Measurements from ENCODE around the gene PGLYRP4. TPM values are rescaled to one million over a fixed set of nuclear protein-coding genes. Genes with fewer than 3 reads are reported as not detected.

Gene PGLYRP4
- total and polyA plus RNA-seq, 5 donors from 2014 or later, result 0.08 to 0.22 (median 0.20) TPM; not detected in 2

- ATAC-seq (ENCODE audit: low read depth in 2 of 2), result no peak
- H3K4me1 Mint-ChIP-seq, result no peaks in the 10 kb centered on the region
- H3K4me1 ChIP-seq (ENCODE audit: control insufficient read depth, insufficient read depth, low read length, poor library complexity, severe bottlenecking), result no peaks in the 10 kb centered on the region
Measured at GRCh38 chr1:153363641-153364040, 15.0 kb upstream of the PGLYRP4 start.

DNA sequence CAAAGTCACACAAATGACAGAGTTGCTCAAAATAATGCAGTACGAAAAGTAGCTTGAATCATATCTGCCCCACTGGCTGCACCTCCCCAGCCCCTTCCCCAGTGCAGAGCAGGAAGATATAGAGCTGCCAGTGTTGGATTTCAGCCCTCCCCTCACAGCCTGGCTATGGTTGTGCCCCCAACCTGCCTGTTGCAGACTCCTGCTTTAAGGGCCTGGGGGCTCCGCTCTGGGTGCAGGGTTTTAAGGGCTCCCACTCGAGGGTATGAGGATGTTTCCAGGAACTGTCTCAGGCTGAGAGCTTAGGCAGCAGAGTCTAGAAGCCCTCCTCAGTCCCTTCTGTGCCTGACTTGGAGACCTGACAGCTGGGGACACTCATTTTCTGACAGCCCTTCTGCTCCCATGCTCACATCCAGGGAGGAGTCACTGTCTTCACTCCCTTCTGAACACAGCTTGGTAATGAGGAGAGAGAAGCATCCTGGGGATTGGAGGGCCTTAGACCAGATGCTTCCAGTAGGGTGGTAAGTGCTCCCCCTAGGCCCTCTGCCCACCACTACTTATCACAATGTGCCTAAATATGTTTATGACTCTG, 13.6 kb upstream of the PGLYRP4 start:
- H3K27ac ChIP-seq (ENCODE audit: insufficient read depth, low read length, poor library complexity, severe bottlenecking), result no peak overlapping the region
- Mint-ChIP-seq H3K4me3 (no peak overlapping the region), H3K27me3 (peaks cover 9% of the 10 kb centered on the region), H3K4me1 (peaks cover 0 to 10% (median 2%) of the 10 kb centered on the region in 4 donors), H3K27ac (no peak overlapping the region), H3K9me3 (no peaks in the 10 kb centered on the region), H3K36me3 (no peaks in the 10 kb centered on the region)
- H3K27me3 ChIP-seq (ENCODE audit: control insufficient read depth, insufficient read depth, low read length), result no peaks in the 10 kb centered on the region
- H3K9me3 ChIP-seq (ENCODE audit: control insufficient read depth in 2 of 2, low read length in 2 of 2), result no peaks in the 10 kb centered on the region
- H3K4me1 ChIP-seq (ENCODE audit: control insufficient read depth, insufficient read depth, low read length, poor library complexity, severe bottlenecking), result peaks cover 6% of the 10 kb centered on the region
- no peak overlapping the region for H3K4me3 ChIP-seq (ENCODE audit: low read depth, low read length)
- no peak for DNase-seq
- H3K36me3 ChIP-seq (ENCODE audit: control insufficient read depth, insufficient read depth, low read length), result no peaks in the 10 kb centered on the region
- ATAC-seq (ENCODE audit: low read depth in 2 of 2), result no peak

More at GRCh38 chr1:153363641-153364040, 15.0 kb upstream of the PGLYRP4 start:
- H3K36me3 ChIP-seq (ENCODE audit: control insufficient read depth, insufficient read depth, low read length), result no peaks in the 10 kb centered on the region
- Mint-ChIP-seq H3K4me3 (no peak overlapping the region), H3K36me3 (no peaks in the 10 kb centered on the region), H3K27ac (no peak overlapping the region), H3K9me3 (no peaks in the 10 kb centered on the region), H3K27me3 (peaks cover 9% of the 10 kb centered on the region)
- no peaks in the 10 kb centered on the region for H3K9me3 ChIP-seq (ENCODE audit: control insufficient read depth in 2 of 2, low read length in 2 of 2)
- H3K27ac ChIP-seq (ENCODE audit: insufficient read depth, low read length, poor library complexity, severe bottlenecking), result no peak overlapping the region
- DNase-seq, result no peak
- H3K4me3 ChIP-seq (ENCODE audit: low read depth, low read length), result no peak overlapping the region
- H3K27me3 ChIP-seq (ENCODE audit: control insufficient read depth, insufficient read depth, low read length), result no peaks in the 10 kb centered on the region

- Mint-ChIP-seq H3K4me1 (peaks cover 0 to 13% (median 3%) of the 10 kb centered on the region in 4 donors), H3K9me3 (no peaks in the 10 kb centered on the region), H3K36me3 (no peaks in the 10 kb centered on the region), H3K4me3 (no peak overlapping the region), H3K27ac (peak overlapping the region in 1 of 3 donors; percentile 15), H3K27me3 (peaks cover 9% of the 10 kb centered on the region)
- H3K4me3 ChIP-seq (ENCODE audit: low read depth, low read length), result no peak overlapping the region
- ATAC-seq (ENCODE audit: low read depth in 2 of 2), result no peak
- no peak for DNase-seq
- no peaks in the 10 kb centered on the region for H3K9me3 ChIP-seq (ENCODE audit: control insufficient read depth in 2 of 2, low read length in 2 of 2)
- H3K27ac ChIP-seq (ENCODE audit: insufficient read depth, low read length, poor library complexity, severe bottlenecking), result no peak overlapping the region
- H3K27me3 ChIP-seq (ENCODE audit: control insufficient read depth, insufficient read depth, low read length), result no peaks in the 10 kb centered on the region
- no peaks in the 10 kb centered on the region for H3K36me3 ChIP-seq (ENCODE audit: control insufficient read depth, insufficient read depth, low read length)
- peaks cover 6% of the 10 kb centered on the region for H3K4me1 ChIP-seq (ENCODE audit: control insufficient read depth, insufficient read depth, low read length, poor library complexity, severe bottlenecking)
Measured at GRCh38 chr1:153361480-153362109, 13.0 kb upstream of the PGLYRP4 start.

- Histone ChIP-seq H3K36me3 (ENCODE audit: control insufficient read depth, insufficient read depth, low read length) (no peaks in the 10 kb centered on the region), H3K27me3 (ENCODE audit: control insufficient read depth, insufficient read depth, low read length) (no peaks in the 10 kb centered on the region), H3K27ac (ENCODE audit: insufficient read depth, low read length, poor library complexity, severe bottlenecking) (no peak overlapping the region), H3K4me3 (ENCODE audit: low read depth, low read length) (no peak overlapping the region), H3K4me1 (ENCODE audit: control insufficient read depth, insufficient read depth, low read length, poor library complexity, severe bottlenecking) (peaks cover 6% of the 10 kb centered on the region), H3K9me3 (ENCODE audit: control insufficient read depth in 2 of 2, low read length in 2 of 2) (no peaks in the 10 kb centered on the region)
- no peaks in the 10 kb centered on the region for H3K36me3 Mint-ChIP-seq
- DNase-seq, result no peak
- no peaks in the 10 kb centered on the region for H3K9me3 Mint-ChIP-seq
- peak overlapping the region in 2 of 3 donors; percentile 15 to 16 for H3K27ac Mint-ChIP-seq
- H3K4me1 Mint-ChIP-seq, result peaks cover 0 to 13% (median 3%) of the 10 kb centered on the region in 4 donors
- H3K27me3 Mint-ChIP-seq, result peaks cover 4% of the 10 kb centered on the region
- H3K4me3 Mint-ChIP-seq, result no peak overlapping the region
- no peak for ATAC-seq (ENCODE audit: low read depth in 2 of 2)
Measured at GRCh38 chr1:153360592-153361479, 12.2 kb upstream of the PGLYRP4 start.

GRCh38 chr1:153360190-153360589, 11.5 kb upstream of the PGLYRP4 start:
- no peak overlapping the region for H3K27ac Mint-ChIP-seq
- no peaks in the 10 kb centered on the region for H3K27me3 ChIP-seq (ENCODE audit: control insufficient read depth, insufficient read depth, low read length)
- no peaks in the 10 kb centered on the region for H3K9me3 ChIP-seq (ENCODE audit: control insufficient read depth in 2 of 2, low read length in 2 of 2)
- peaks cover 6% of the 10 kb centered on the region for H3K4me1 ChIP-seq (ENCODE audit: control insufficient read depth, insufficient read depth, low read length, poor library complexity, severe bottlenecking)
- ATAC-seq (ENCODE audit: low read depth in 2 of 2) (no peak), DNase-seq (no peak)
- H3K27ac ChIP-seq (ENCODE audit: insufficient read depth, low read length, poor library complexity, severe bottlenecking), result no peak overlapping the region
- no peaks in the 10 kb centered on the region for H3K9me3 Mint-ChIP-seq
- H3K4me3 Mint-ChIP-seq, result no peak overlapping the region
- no peak overlapping the region for H3K4me3 ChIP-seq (ENCODE audit: low read depth, low read length)
- peaks cover 0 to 13% (median 3%) of the 10 kb centered on the region in 4 donors for H3K4me1 Mint-ChIP-seq
- H3K36me3 Mint-ChIP-seq, result no peaks in the 10 kb centered on the region
- H3K36me3 ChIP-seq (ENCODE audit: control insufficient read depth, insufficient read depth, low read length), result no peaks in the 10 kb centered on the region
- H3K27me3 Mint-ChIP-seq, result peaks cover 4% of the 10 kb centered on the region

DNA sequence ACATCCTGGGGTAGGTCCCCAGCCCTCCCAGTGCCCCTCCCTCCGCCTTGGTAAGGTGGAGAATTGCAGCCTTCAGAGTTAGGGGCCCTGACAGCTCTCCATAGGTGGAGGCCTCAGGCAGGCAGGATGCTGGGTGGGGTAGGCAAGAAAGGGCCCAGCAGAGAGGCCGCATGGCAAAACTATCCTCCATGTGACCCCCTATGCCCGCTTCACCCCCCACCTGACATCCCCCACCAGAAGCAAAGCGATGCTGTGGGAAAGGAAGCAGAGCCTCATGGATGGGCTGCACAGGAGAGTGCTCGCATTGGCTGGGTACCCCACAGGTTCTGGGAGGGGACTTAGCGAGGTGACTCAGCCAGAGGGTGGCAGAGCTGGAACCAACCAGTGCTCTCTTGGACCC, 10.6 kb upstream of the PGLYRP4 start:
- Mint-ChIP-seq H3K27me3 (peaks cover 4% of the 10 kb centered on the region), H3K36me3 (no peaks in the 10 kb centered on the region), H3K9me3 (peaks cover 0 to 1% (median 0%) of the 10 kb centered on the region in 7 donors), H3K27ac (no peak overlapping the region), H3K4me1 (peaks cover 0 to 13% (median 3%) of the 10 kb centered on the region in 4 donors), H3K4me3 (no peak overlapping the region)
- Histone ChIP-seq H3K4me1 (ENCODE audit: control insufficient read depth, insufficient read depth, low read length, poor library complexity, severe bottlenecking) (peaks cover 6% of the 10 kb centered on the region), H3K9me3 (ENCODE audit: control insufficient read depth in 2 of 2, low read length in 2 of 2) (no peaks in the 10 kb centered on the region), H3K27ac (ENCODE audit: insufficient read depth, low read length, poor library complexity, severe bottlenecking) (no peak overlapping the region), H3K27me3 (ENCODE audit: control insufficient read depth, insufficient read depth, low read length) (no peaks in the 10 kb centered on the region), H3K36me3 (ENCODE audit: control insufficient read depth, insufficient read depth, low read length) (no peaks in the 10 kb centered on the region), H3K4me3 (ENCODE audit: low read depth, low read length) (no peak overlapping the region)
- ATAC-seq (ENCODE audit: low read depth in 2 of 2), result no peak
- no peak for DNase-seq

DNA sequence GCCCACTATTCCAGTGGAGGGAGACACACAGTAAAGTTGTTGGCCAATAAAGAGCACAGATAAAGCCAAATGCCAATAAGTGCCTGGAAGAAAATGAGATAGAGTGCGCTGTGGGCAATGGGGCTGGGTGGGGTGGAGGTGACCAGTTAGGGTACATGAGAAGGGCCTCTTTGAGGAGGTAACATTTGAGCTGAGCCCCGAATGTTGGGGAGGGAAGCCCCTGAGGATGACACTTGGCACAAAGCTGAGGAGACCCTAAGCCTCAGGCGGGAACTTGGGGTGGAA, 10.0 kb upstream of the PGLYRP4 start:
- H3K36me3 Mint-ChIP-seq, result no peaks in the 10 kb centered on the region
- Histone ChIP-seq H3K27me3 (ENCODE audit: control insufficient read depth, insufficient read depth, low read length) (no peaks in the 10 kb centered on the region), H3K4me3 (ENCODE audit: low read depth, low read length) (no peak overlapping the region), H3K27ac (ENCODE audit: insufficient read depth, low read length, poor library complexity, severe bottlenecking) (no peak overlapping the region), H3K4me1 (ENCODE audit: control insufficient read depth, insufficient read depth, low read length, poor library complexity, severe bottlenecking) (peaks cover 6% of the 10 kb centered on the region), H3K9me3 (ENCODE audit: control insufficient read depth in 2 of 2, low read length in 2 of 2) (no peaks in the 10 kb centered on the region), H3K36me3 (ENCODE audit: control insufficient read depth, insufficient read depth, low read length) (no peaks in the 10 kb centered on the region)
- H3K4me1 Mint-ChIP-seq, result peaks cover 0 to 13% (median 3%) of the 10 kb centered on the region in 4 donors
- H3K27ac Mint-ChIP-seq, result no peak overlapping the region
- peaks cover 4% of the 10 kb centered on the region for H3K27me3 Mint-ChIP-seq
- ATAC-seq (ENCODE audit: low read depth in 2 of 2) (no peak), DNase-seq (no peak)
- H3K9me3 Mint-ChIP-seq, result peaks cover 0 to 1% (median 0%) of the 10 kb centered on the region in 7 donors
- no peak overlapping the region for H3K4me3 Mint-ChIP-seq

Measured in CD4-positive, CD25-positive, alpha-beta regulatory T cell (primary cell).